HG03097 (cell line): ENCODE measurements around the gene ASPSCR1.
"Not testable (repeated sequence)": the region's sequence is repeated elsewhere in the genome, so short reads cannot be mapped to it uniquely, and the experiment has no call there.

Experiments used
- ATAC-seq: cut with Tn5 transposase; IDR thresholded peaks from one replicate; pipeline ENCODE4 v1.9.1; 2021; ENCODE audit not compliant: unreplicated experiment, low FRiP score

The ASPSCR1 gene

GRCh38 chr17:81941484-81942166 is 35.8 kb upstream of the ASPSCR1 start:
- ATAC-seq, result no peak

GRCh38 chr17:81942167-81942553 is 35.3 kb upstream of the ASPSCR1 start:
- no peak for ATAC-seq

- ATAC-seq, result no peak
These were observed 32.6 kb upstream of the ASPSCR1 start for GRCh38 chr17:81944858-81945257.

- ATAC-seq, result no peak
These were observed 30.2 kb upstream of the ASPSCR1 start, which contains the start of gene MYADML2 for GRCh38 chr17:81947189-81947588. Gene MYADML2 (minus strand): TSS chr17:81947233. CDS start chr17:81941741, 5,492 bp downstream.

GRCh38 chr17:81948635-81949378 is 28.6 kb upstream of the ASPSCR1 start:
- ATAC-seq, result no peak

GRCh38 chr17:81950501-81950900 is 26.9 kb upstream of the ASPSCR1 start:
- ATAC-seq, result no peak

- ATAC-seq, result no peak
These were observed 25.4 kb upstream of the ASPSCR1 start for GRCh38 chr17:81951785-81952684.

- ATAC-seq, result no peak
These were observed 24.6 kb upstream of the ASPSCR1 start for GRCh38 chr17:81952792-81953228.

GRCh38 chr17:81953443-81953842 is 24.0 kb upstream of the ASPSCR1 start:
- not testable (repeated sequence) for ATAC-seq

- ATAC-seq, result no peak
These were observed 23.0 kb upstream of the ASPSCR1 start for GRCh38 chr17:81954131-81955057.

- ATAC-seq, result no peak
These were observed 22.3 kb upstream of the ASPSCR1 start for GRCh38 chr17:81955058-81955681.

- no peak for ATAC-seq
These were observed 21.5 kb upstream of the ASPSCR1 start for GRCh38 chr17:81955756-81956544.

GRCh38 chr17:81956607-81957589 is 20.5 kb upstream of the ASPSCR1 start:
- no peak for ATAC-seq

GRCh38 chr17:81957691-81958432 is 19.6 kb upstream of the ASPSCR1 start:
- ATAC-seq, result no peak

- no peak for ATAC-seq
These were observed 18.6 kb upstream of the ASPSCR1 start for GRCh38 chr17:81958633-81959342.
